NCI-H82 treated with DMSO at 0.1 percent for 48 hours (cell line): Measurements from ENCODE around the gene CDK5RAP2.

Experiments
- DNase-seq: peaks from one replicate; lab custom pipeline; 2025; ENCODE audit not compliant: unreplicated experiment; lab: John Stamatoyannopoulos, UW

CDK5RAP2 gene

GRCh38 chr9:120408680-120409258 lies 171.2 kb downstream of the CDK5RAP2 start:
- DNase-seq = no peak

DNA sequence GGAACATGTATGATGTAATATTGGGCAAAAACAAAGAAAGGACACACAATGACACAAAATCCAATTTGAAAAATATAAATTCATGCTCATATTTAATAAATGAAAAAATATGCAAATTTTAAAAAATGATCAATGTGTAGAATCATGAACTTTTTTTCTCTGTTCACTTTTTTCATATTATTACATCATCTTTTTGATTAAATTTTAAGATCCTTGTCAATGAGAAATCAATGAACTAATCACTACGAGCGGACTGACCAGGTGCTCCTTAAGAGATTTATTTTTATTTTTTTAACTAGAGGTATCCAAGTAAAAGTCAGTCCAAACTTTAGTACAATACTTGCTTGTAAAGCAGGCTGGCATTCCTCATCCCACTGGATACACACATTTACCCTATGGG lies 174.1 kb downstream of the CDK5RAP2 start:
- DNase-seq = no peak

DNA sequence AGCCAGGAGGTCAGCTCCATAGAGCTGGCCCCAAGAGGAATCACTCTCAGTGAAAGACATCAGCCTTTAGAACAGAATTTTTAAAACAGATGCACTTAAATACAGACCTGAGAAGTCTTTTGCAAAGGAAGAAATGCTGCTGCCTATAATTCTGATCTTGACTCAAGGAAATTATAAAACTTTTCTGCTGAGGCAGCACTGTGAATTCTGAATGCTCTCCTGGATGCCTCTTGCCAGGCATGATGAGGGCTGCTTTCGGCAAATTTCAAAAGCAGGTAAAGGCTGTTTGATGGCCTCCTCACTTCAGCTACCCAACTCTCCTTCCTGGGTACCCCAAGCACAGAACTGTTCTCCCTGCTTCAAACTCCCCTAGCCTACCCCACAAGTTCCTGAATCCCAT lies 174.8 kb downstream of the CDK5RAP2 start:
- no peak for DNase-seq

DNA sequence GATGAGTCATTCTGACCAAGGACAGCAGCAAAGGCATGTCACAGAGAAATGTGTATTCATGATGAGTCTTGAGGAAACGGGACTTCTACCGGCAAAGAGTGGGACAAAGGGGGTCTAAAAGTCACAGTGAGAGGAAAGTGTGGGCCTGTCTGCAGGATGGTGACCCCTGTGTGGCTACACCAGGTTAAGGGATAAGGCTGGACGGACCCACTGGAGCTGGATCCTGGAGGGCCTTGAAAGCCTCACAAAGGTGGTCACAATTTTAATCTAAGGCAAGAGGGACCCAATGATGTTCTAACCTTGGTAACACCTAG lies 176.5 kb downstream of the CDK5RAP2 start:
- no peak for DNase-seq

GRCh38 chr9:120402741-120403542 lies 177.0 kb downstream of the CDK5RAP2 start:
- DNase-seq = no peak

GRCh38 chr9:120399940-120400339 lies 180.0 kb downstream of the CDK5RAP2 start:
- DNase-seq = no peak

- DNase-seq = no peak
Measured at GRCh38 chr9:120398286-120398685, 181.7 kb downstream of the CDK5RAP2 start.

DNA sequence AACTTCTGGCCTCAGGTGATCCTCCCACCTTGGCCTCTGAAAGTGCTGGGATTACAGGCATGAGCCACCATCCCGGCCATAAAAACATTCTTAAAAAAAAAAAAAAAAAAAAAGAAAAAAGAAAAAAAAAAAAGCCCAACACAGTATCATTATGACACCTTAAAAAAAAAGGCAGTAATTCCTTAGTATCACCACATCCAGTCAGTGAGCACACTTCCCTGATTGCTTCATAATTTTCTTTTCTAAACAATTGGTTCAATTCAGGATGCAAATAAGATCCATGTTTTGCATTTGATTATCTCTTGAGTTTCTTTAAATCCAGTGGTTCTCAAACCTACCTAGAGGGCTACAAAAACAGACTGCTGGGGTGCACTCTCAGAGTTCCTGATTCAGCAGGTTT lies 182.5 kb downstream of the CDK5RAP2 start:
- no peak for DNase-seq

GRCh38 chr9:120396931-120397330 lies 183.0 kb downstream of the CDK5RAP2 start:
- no peak for DNase-seq

- DNase-seq = no peak
Measured at GRCh38 chr9:120396418-120396817, 183.5 kb downstream of the CDK5RAP2 start.

DNA sequence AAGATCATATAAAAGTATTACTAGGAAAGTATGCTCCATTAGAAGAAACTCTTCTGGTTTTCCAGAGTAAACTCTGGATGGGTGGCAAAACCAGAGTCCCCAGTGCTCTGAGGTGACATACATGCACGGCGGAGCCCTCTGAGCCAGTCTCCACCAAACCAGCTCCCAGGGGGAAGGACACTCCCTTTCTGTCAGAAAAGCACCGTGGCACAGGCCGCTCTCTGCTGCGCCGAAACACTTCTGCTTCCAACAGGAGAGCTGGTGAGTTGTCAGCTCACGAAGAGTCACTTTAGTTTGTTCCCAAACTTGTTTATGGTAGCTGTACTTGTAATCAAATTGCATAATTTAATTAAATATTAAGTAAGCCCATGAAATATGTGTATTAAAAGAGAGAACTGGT lies 184.6 kb downstream of the CDK5RAP2 start:
- DNase-seq = no peak

DNA sequence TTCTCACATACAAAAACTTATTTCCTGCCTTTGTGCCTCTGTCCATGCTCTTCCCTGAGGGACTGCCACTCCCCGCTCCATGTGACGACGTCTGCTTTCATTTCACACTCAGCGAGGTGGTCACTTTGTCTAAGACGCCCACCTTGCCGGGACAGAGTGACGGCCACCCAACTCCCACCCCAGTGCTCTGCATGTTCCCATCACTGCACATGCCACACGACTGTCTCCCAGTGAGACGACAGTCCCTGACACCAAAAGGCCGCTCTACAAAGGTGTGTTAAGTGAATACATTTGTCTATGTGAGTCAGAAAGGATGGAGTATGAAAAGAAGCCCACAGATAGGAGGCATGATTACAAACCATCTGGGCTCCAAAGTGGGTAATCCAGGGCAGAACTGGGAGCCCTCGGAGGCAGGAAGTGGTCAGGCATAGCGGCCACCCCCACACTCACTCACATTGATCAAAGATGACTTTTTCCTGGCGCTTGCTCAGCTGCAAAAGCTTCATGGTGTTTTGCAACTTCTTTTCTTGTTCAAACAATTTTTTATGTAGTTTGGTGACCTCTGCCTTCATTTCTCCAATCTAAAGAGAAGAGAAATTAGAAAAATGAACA lies 185.8 kb downstream of the CDK5RAP2 start:
- DNase-seq = no peak

DNA sequence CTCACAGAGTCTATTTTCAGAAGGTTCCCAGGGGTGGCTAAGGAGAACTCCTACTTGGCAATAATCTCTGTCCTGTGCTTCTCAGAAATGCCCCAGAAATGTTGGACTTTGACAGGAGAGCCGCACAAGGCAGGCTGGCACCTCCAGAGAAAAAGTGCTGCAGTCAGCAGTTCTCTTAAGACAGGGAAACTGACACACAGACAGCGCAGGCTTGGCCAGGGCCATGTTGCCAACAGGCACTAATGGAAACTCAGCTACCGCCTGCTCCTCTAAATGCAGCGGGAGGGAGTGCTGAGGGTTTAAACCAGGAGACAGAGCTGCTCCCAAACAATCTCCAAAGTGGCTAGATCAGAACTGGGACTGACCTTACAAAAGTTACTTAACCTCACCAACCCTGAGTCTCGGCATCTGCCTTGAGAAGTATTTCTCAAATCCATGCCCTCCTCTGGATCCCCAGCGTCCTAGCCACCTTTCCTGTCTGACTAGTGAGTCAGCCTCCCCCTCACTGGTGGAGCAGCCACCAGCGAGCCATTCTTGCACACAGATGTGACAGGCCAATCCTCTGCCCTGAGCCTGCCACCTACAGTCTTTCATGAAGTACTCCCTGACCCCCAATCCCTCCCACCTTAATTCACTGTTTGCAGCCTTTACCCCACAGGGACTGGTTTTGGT lies 186.4 kb downstream of the CDK5RAP2 start:
- no peak for DNase-seq

DNA sequence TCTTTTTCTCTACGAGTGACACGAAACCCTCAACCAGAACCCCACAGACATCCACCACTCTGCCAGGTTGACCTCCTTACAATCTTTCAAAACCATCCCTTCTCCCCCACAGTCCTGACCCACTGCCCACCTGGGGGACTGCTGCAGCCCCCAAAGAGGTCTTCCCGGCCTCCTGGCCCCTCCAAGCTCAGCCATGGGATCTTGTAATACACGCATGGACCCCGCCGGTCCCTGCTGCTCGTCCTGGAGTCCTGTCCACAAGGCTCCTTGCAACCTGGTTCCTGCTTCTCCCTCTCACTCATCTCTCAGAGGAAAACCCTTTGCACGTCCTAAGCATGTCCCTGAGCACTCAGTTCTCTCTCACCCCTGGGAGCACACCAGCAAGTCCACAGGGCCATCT lies 187.3 kb downstream of the CDK5RAP2 start:
- no peak for DNase-seq

GRCh38 chr9:120392245-120392644 lies 187.7 kb downstream of the CDK5RAP2 start:
- no peak for DNase-seq

DNA sequence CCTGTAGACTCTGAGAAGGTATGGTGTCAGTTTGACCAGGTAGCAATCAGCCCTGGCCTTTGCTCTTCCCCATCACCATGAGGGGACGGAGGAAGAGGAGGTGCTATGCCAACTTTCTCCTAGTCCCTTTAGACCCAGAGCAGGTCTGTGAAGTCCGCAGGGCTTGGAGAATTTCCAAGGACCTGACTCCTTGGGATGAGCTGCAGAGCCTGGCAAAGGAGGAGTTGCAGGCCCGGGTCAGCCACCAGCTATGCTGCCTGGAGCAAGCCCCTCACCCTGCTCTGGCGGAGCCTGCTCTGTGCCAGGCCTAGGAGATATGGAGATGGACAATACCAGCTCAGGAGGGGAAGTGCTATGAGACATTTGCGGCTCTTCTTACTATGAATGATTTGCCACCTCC lies 188.3 kb downstream of the CDK5RAP2 start:
- no peak for DNase-seq

DNA sequence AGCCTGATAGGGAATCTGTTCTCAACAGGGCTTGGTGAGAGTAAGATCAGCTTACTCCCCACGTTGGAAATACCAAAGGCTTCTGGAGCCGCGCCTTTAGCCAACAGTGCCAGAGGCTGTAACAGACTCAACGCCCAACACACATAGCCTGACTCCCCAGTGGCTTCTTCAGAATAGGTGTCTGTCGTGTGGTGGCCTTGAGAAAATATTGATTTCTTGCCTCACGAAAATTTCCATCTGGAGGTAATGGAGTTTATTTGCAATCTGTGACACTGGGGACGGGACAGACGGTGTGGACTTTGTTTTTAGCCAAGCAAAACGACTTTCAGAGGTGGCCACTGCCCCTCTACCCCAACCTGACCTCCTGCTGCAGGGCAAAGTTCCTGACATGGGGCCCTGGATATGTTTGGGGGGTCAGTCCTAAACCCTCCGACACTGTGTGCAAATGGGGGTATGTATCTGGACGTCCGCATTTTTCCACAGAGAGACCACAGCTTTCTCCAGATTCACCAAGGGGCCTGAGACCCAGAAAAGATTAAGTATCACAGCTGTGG lies 189.3 kb downstream of the CDK5RAP2 start:
- DNase-seq = no peak

GRCh38 chr9:120389867-120390266 lies 190.1 kb downstream of the CDK5RAP2 start:
- DNase-seq = no peak

DNA sequence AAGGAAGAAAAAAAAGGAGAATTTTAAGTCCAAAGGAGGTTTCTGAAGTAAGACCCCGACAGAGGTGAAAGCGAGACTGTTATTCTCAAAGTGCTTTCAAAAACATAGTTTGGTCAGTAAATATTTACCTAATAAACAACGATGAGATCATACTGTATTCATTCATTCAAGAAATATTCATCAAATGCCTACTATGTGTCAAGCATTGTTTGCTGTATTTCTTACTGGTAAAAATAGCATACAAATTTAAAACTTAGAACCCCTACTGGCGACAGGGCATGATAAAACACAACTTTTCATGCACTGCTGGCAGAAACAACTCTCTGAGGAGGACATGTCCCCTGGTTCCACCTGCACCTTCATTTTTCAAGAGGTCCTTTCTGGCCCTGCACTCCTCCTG lies 190.7 kb downstream of the CDK5RAP2 start:
- no peak for DNase-seq

GRCh38 chr9:120388003-120388855 lies 191.7 kb downstream of the CDK5RAP2 start:
- no peak for DNase-seq
